ENCODE data around the gene PDE4D.

Gene PDE4D

GRCh38 chr5:59184769-59185168 is 708.8 kb downstream of the PDE4D start:
- Histone ChIP-seq H3K9ac (ENCODE audit: low read depth, low read length) (no peak overlapping the region), H3K4me1 (ENCODE audit: control insufficient read depth, insufficient read depth, low read length) (peaks cover 5% of the 10 kb centered on the region), H3K27me3 (ENCODE audit: control insufficient read depth, insufficient read depth, low read length) (no peaks in the 10 kb centered on the region), H3K4me2 (ENCODE audit: low read length) (no peak overlapping the region), H3K36me3 (ENCODE audit: insufficient read depth, low read length) (no peaks in the 10 kb centered on the region), H3K4me3 (ENCODE audit: low read length) (no peak overlapping the region), H3K9me3 (replicated peaks; ENCODE audit: low read length) (no peaks in the 10 kb centered on the region)

- Histone ChIP-seq H3K36me3 (ENCODE audit: insufficient read depth, low read length) (no peaks in the 10 kb centered on the region), H3K27me3 (ENCODE audit: control insufficient read depth, insufficient read depth, low read length) (no peaks in the 10 kb centered on the region), H3K9ac (ENCODE audit: low read depth, low read length) (no peak overlapping the region), H3K4me2 (ENCODE audit: low read length) (no peak overlapping the region), H3K4me3 (ENCODE audit: low read length) (no peak overlapping the region), H3K4me1 (ENCODE audit: control insufficient read depth, insufficient read depth, low read length) (no peaks in the 10 kb centered on the region), H3K9me3 (replicated peaks; ENCODE audit: low read length) (no peaks in the 10 kb centered on the region)
Observed at GRCh38 chr5:59182760-59183159, 710.8 kb downstream of the PDE4D start.

- H3K9ac ChIP-seq (ENCODE audit: low read depth, low read length), result no peak overlapping the region
- H3K4me2 ChIP-seq (ENCODE audit: low read length), result no peak overlapping the region
- H3K4me1 ChIP-seq (ENCODE audit: control insufficient read depth, insufficient read depth, low read length), result no peaks in the 10 kb centered on the region
- no peaks in the 10 kb centered on the region for H3K27me3 ChIP-seq (ENCODE audit: control insufficient read depth, insufficient read depth, low read length)
- H3K4me3 ChIP-seq (ENCODE audit: low read length), result no peak overlapping the region
- H3K9me3 ChIP-seq (replicated peaks; ENCODE audit: low read length), result no peaks in the 10 kb centered on the region
- H3K36me3 ChIP-seq (ENCODE audit: insufficient read depth, low read length), result no peaks in the 10 kb centered on the region
Observed at GRCh38 chr5:59180515-59180914, 713.0 kb downstream of the PDE4D start.

GRCh38 chr5:59179704-59180103 is 713.8 kb downstream of the PDE4D start:
- Histone ChIP-seq H3K9me3 (replicated peaks; ENCODE audit: low read length) (no peaks in the 10 kb centered on the region), H3K27me3 (ENCODE audit: control insufficient read depth, insufficient read depth, low read length) (no peaks in the 10 kb centered on the region), H3K4me2 (ENCODE audit: low read length) (no peak overlapping the region), H3K4me1 (ENCODE audit: control insufficient read depth, insufficient read depth, low read length) (no peaks in the 10 kb centered on the region), H3K4me3 (ENCODE audit: low read length) (no peak overlapping the region), H3K9ac (ENCODE audit: low read depth, low read length) (no peak overlapping the region), H3K36me3 (ENCODE audit: insufficient read depth, low read length) (no peaks in the 10 kb centered on the region)

- no peak overlapping the region for H3K4me3 ChIP-seq (ENCODE audit: low read length)
- H3K27me3 ChIP-seq (ENCODE audit: control insufficient read depth, insufficient read depth, low read length), result no peaks in the 10 kb centered on the region
- H3K36me3 ChIP-seq (ENCODE audit: insufficient read depth, low read length), result no peaks in the 10 kb centered on the region
- no peak overlapping the region for H3K4me2 ChIP-seq (ENCODE audit: low read length)
- H3K4me1 ChIP-seq (ENCODE audit: control insufficient read depth, insufficient read depth, low read length), result no peaks in the 10 kb centered on the region
- no peak overlapping the region for H3K9ac ChIP-seq (ENCODE audit: low read depth, low read length)
- H3K9me3 ChIP-seq (replicated peaks; ENCODE audit: low read length), result no peaks in the 10 kb centered on the region
Observed at GRCh38 chr5:59178482-59178881, 715.0 kb downstream of the PDE4D start.

- no peak overlapping the region for H3K9ac ChIP-seq (ENCODE audit: low read depth, low read length)
- H3K9me3 ChIP-seq (replicated peaks; ENCODE audit: low read length), result no peaks in the 10 kb centered on the region
- H3K36me3 ChIP-seq (ENCODE audit: insufficient read depth, low read length), result no peaks in the 10 kb centered on the region
- no peaks in the 10 kb centered on the region for H3K27me3 ChIP-seq (ENCODE audit: control insufficient read depth, insufficient read depth, low read length)
- H3K4me3 ChIP-seq (ENCODE audit: low read length), result no peak overlapping the region
- H3K4me2 ChIP-seq (ENCODE audit: low read length), result no peak overlapping the region
- no peaks in the 10 kb centered on the region for H3K4me1 ChIP-seq (ENCODE audit: control insufficient read depth, insufficient read depth, low read length)
Observed at GRCh38 chr5:59178071-59178470, 715.5 kb downstream of the PDE4D start.

- H3K4me2 ChIP-seq (ENCODE audit: low read length), result no peak overlapping the region
- no peaks in the 10 kb centered on the region for H3K27me3 ChIP-seq (ENCODE audit: control insufficient read depth, insufficient read depth, low read length)
Observed at GRCh38 chr5:59177644-59178043, 715.9 kb downstream of the PDE4D start.

GRCh38 chr5:59174248-59174844 is 719.2 kb downstream of the PDE4D start:
- no peak overlapping the region for H3K9ac ChIP-seq (ENCODE audit: low read depth, low read length)
- H3K9me3 ChIP-seq (replicated peaks; ENCODE audit: low read length), result no peaks in the 10 kb centered on the region
- no peak overlapping the region for H3K4me2 ChIP-seq (ENCODE audit: low read length)
- no peaks in the 10 kb centered on the region for H3K27me3 ChIP-seq (ENCODE audit: control insufficient read depth, insufficient read depth, low read length)
- no peaks in the 10 kb centered on the region for H3K36me3 ChIP-seq (ENCODE audit: insufficient read depth, low read length)
- no peak overlapping the region for H3K4me3 ChIP-seq (ENCODE audit: low read length)
- no peaks in the 10 kb centered on the region for H3K4me1 ChIP-seq (ENCODE audit: control insufficient read depth, insufficient read depth, low read length)

More at GRCh38 chr5:59177644-59178043, 715.9 kb downstream of the PDE4D start:
- Histone ChIP-seq H3K9ac (ENCODE audit: low read depth, low read length) (no peak overlapping the region), H3K4me3 (ENCODE audit: low read length) (no peak overlapping the region), H3K4me1 (ENCODE audit: control insufficient read depth, insufficient read depth, low read length) (no peaks in the 10 kb centered on the region), H3K36me3 (ENCODE audit: insufficient read depth, low read length) (no peaks in the 10 kb centered on the region), H3K9me3 (replicated peaks; ENCODE audit: low read length) (no peaks in the 10 kb centered on the region)

GRCh38 chr5:59173578-59173977 is 719.9 kb downstream of the PDE4D start:
- Histone ChIP-seq H3K4me1 (ENCODE audit: control insufficient read depth, insufficient read depth, low read length) (no peaks in the 10 kb centered on the region), H3K9ac (ENCODE audit: low read depth, low read length) (no peak overlapping the region), H3K4me3 (ENCODE audit: low read length) (no peak overlapping the region), H3K9me3 (replicated peaks; ENCODE audit: low read length) (no peaks in the 10 kb centered on the region), H3K4me2 (ENCODE audit: low read length) (no peak overlapping the region), H3K27me3 (ENCODE audit: control insufficient read depth, insufficient read depth, low read length) (no peaks in the 10 kb centered on the region), H3K36me3 (ENCODE audit: insufficient read depth, low read length) (no peaks in the 10 kb centered on the region)

- no peak overlapping the region for H3K4me3 ChIP-seq (ENCODE audit: low read length)
- no peaks in the 10 kb centered on the region for H3K4me1 ChIP-seq (ENCODE audit: control insufficient read depth, insufficient read depth, low read length)
Observed at GRCh38 chr5:59171131-59171530, 722.4 kb downstream of the PDE4D start.

GRCh38 chr5:59169768-59170150 is 723.8 kb downstream of the PDE4D start:
- no peaks in the 10 kb centered on the region for H3K9me3 ChIP-seq (replicated peaks; ENCODE audit: low read length)
- H3K27me3 ChIP-seq (ENCODE audit: control insufficient read depth, insufficient read depth, low read length), result no peaks in the 10 kb centered on the region
- no peak overlapping the region for H3K9ac ChIP-seq (ENCODE audit: low read depth, low read length)
- no peak overlapping the region for H3K4me2 ChIP-seq (ENCODE audit: low read length)
- peaks cover under 1% of the 10 kb centered on the region for H3K4me1 ChIP-seq (ENCODE audit: control insufficient read depth, insufficient read depth, low read length)
- H3K36me3 ChIP-seq (ENCODE audit: insufficient read depth, low read length), result no peaks in the 10 kb centered on the region
- H3K4me3 ChIP-seq (ENCODE audit: low read length), result no peak overlapping the region

More at GRCh38 chr5:59171131-59171530, 722.4 kb downstream of the PDE4D start:
- Histone ChIP-seq H3K9ac (ENCODE audit: low read depth, low read length) (no peak overlapping the region), H3K27me3 (ENCODE audit: control insufficient read depth, insufficient read depth, low read length) (no peaks in the 10 kb centered on the region), H3K9me3 (replicated peaks; ENCODE audit: low read length) (no peaks in the 10 kb centered on the region), H3K4me2 (ENCODE audit: low read length) (no peak overlapping the region), H3K36me3 (ENCODE audit: insufficient read depth, low read length) (no peaks in the 10 kb centered on the region)

GRCh38 chr5:59169081-59169767 is 724.3 kb downstream of the PDE4D start:
- no peak overlapping the region for H3K9ac ChIP-seq (ENCODE audit: low read depth, low read length)
- peaks cover 6% of the 10 kb centered on the region for H3K4me1 ChIP-seq (ENCODE audit: control insufficient read depth, insufficient read depth, low read length)
- no peaks in the 10 kb centered on the region for H3K9me3 ChIP-seq (replicated peaks; ENCODE audit: low read length)
- no peaks in the 10 kb centered on the region for H3K36me3 ChIP-seq (ENCODE audit: insufficient read depth, low read length)
- no peak overlapping the region for H3K4me3 ChIP-seq (ENCODE audit: low read length)
- H3K4me2 ChIP-seq (ENCODE audit: low read length), result no peak overlapping the region
- no peaks in the 10 kb centered on the region for H3K27me3 ChIP-seq (ENCODE audit: control insufficient read depth, insufficient read depth, low read length)

Data from skeletal muscle satellite cell (primary cell).